CD4-positive, CD25-positive, alpha-beta regulatory T cell (primary cell): ENCODE results near the gene MAGI2. TPM values are rescaled to one million over a fixed set of nuclear protein-coding genes. Genes with fewer than 3 reads are reported as not detected.

Source experiments
- ATAC-seq, 2 donors: fragments of 150-1000 bp; cut with Tn5 transposase; one replicate each; pipeline ENCODE4 v1.10.0; 2021; ENCODE audit warnings: low read depth in 2 of 2, moderate number of reproducible peaks in 2 of 2, moderate library complexity in 1 of 2
- DNase-seq, 3 donors: peaks; one replicate each; pipeline versions ENCODE4 v3.0.0 to v3.0.0-alpha.2; 2012 to 2022; ENCODE audit warnings: mixed read lengths in 1 of 3
- H3K27ac ChIP-seq: one replicate; pipeline ENCODE4 v1.7.0; 2013; ENCODE audit warnings: mild to moderate bottlenecking, low read length; ENCODE audit not compliant: insufficient read depth, poor library complexity, severe bottlenecking
- H3K27me3 ChIP-seq: one replicate; pipeline ENCODE4 v1.7.0; 2013; ENCODE audit warnings: low read length; ENCODE audit not compliant: control insufficient read depth, insufficient read depth
- H3K36me3 ChIP-seq: one replicate; pipeline ENCODE4 v1.7.0; 2013; ENCODE audit warnings: mild to moderate bottlenecking, low read length, moderate library complexity; ENCODE audit not compliant: control insufficient read depth, insufficient read depth
- H3K4me1 ChIP-seq: 2 replicates; pipeline ENCODE4 v1.7.0; 2013; ENCODE audit warnings: mild to moderate bottlenecking, low read length; ENCODE audit not compliant: insufficient read depth, control insufficient read depth, poor library complexity, severe bottlenecking
- H3K4me3 ChIP-seq: one replicate; pipeline ENCODE4 v1.7.0; 2013; ENCODE audit warnings: low read depth, mild to moderate bottlenecking, low read length, moderate library complexity
- H3K9me3 ChIP-seq, 2 experiments: 1 replicate in 1 of 2; 2 replicates in 1 of 2; pipeline ENCODE4 v1.7.0; 2013; ENCODE audit warnings: low read length in 2 of 2, mild to moderate bottlenecking in 1 of 2, moderate library complexity in 1 of 2; ENCODE audit not compliant: control insufficient read depth in 2 of 2
- H3K27ac Mint-ChIP-seq, 3 donors: one replicate each; pipeline ENCODE4 v1.8.0; 2020 to 2022; ENCODE audit warnings: mild to moderate bottlenecking in 3 of 3, mixed read lengths in 3 of 3, moderate library complexity in 2 of 3
- H3K27me3 Mint-ChIP-seq: one replicate; pipeline ENCODE4 v1.8.0; 2022; ENCODE audit warnings: mild to moderate bottlenecking, mixed read lengths
- H3K36me3 Mint-ChIP-seq: one replicate; pipeline ENCODE4 v1.8.0; 2020; ENCODE audit warnings: mixed read lengths
- H3K4me1 Mint-ChIP-seq, 4 donors: one replicate each; pipeline ENCODE4 v1.8.0; 2020 to 2022; ENCODE audit warnings: mixed read lengths in 4 of 4, mild to moderate bottlenecking in 1 of 4
- H3K4me3 Mint-ChIP-seq, 4 donors: one replicate each; pipeline ENCODE4 v1.8.0; 2020 to 2022; ENCODE audit warnings: mild to moderate bottlenecking in 4 of 4, mixed read lengths in 4 of 4, moderate library complexity in 3 of 4
- H3K9me3 Mint-ChIP-seq, 7 donors: one replicate each; pipeline ENCODE4 v1.8.0; 2020 to 2022; ENCODE audit warnings: mixed read lengths in 7 of 7, mild to moderate bottlenecking in 3 of 7, moderate library complexity in 2 of 7
- polyA plus RNA-seq, 4 donors: library from polyadenylated mRNA; unstranded; fragments of 300-500 nt; fragmentation: Illumina TruSeq; gene quantifications; one replicate each; pipeline ENCODE4 v1.2.3, GENCODE V29; 2021
- total RNA-seq: library from RNA; stranded (reverse); gene quantifications from one replicate; pipeline ENCODE4 v1.2.3, GENCODE V29; 2022

Gene MAGI2
- total and polyA plus RNA-seq, 5 donors from 2014 or later: not detected

GRCh38 chr7:78490524-78490923, 962.9 kb downstream of the MAGI2 start:
- ATAC-seq (no peak), DNase-seq (no peak)
- Mint-ChIP-seq H3K27ac (no peak overlapping the region), H3K4me3 (no peak overlapping the region), H3K36me3 (no peaks in the 10 kb centered on the region), H3K27me3 (no peaks in the 10 kb centered on the region), H3K9me3 (peaks cover 0 to 1% (median 0%) of the 10 kb centered on the region in 7 donors), H3K4me1 (no peaks in the 10 kb centered on the region)
- Histone ChIP-seq H3K27me3 (no peaks in the 10 kb centered on the region), H3K27ac (no peak overlapping the region), H3K36me3 (no peaks in the 10 kb centered on the region), H3K9me3 (no peaks in the 10 kb centered on the region), H3K4me1 (no peaks in the 10 kb centered on the region), H3K4me3 (no peak overlapping the region)

GRCh38 chr7:78489476-78490240, 963.8 kb downstream of the MAGI2 start:
- no peaks in the 10 kb centered on the region for H3K9me3 ChIP-seq
- H3K9me3 Mint-ChIP-seq: peaks cover 0 to 1% (median 0%) of the 10 kb centered on the region in 7 donors
- DNase-seq (no peak), ATAC-seq (no peak)
- H3K27me3 ChIP-seq: no peaks in the 10 kb centered on the region
- no peak overlapping the region for H3K4me3 ChIP-seq
- H3K27ac ChIP-seq: no peak overlapping the region
- H3K36me3 ChIP-seq: no peaks in the 10 kb centered on the region
- H3K36me3 Mint-ChIP-seq: no peaks in the 10 kb centered on the region
- no peaks in the 10 kb centered on the region for H3K4me1 Mint-ChIP-seq
- H3K4me3 Mint-ChIP-seq: no peak overlapping the region
- H3K27me3 Mint-ChIP-seq: no peaks in the 10 kb centered on the region
- H3K27ac Mint-ChIP-seq: no peak overlapping the region
- H3K4me1 ChIP-seq: no peaks in the 10 kb centered on the region

GRCh38 chr7:78487464-78487863, 966.0 kb downstream of the MAGI2 start:
- H3K36me3 ChIP-seq: no peaks in the 10 kb centered on the region
- no peaks in the 10 kb centered on the region for H3K4me1 ChIP-seq
- Mint-ChIP-seq H3K9me3 (peaks cover 0 to 1% (median 0%) of the 10 kb centered on the region in 7 donors), H3K4me1 (no peaks in the 10 kb centered on the region), H3K27ac (no peak overlapping the region), H3K4me3 (no peak overlapping the region), H3K36me3 (no peaks in the 10 kb centered on the region), H3K27me3 (no peaks in the 10 kb centered on the region)
- H3K4me3 ChIP-seq: no peak overlapping the region
- DNase-seq: no peak
- H3K27ac ChIP-seq: no peak overlapping the region
- no peak for ATAC-seq
- no peaks in the 10 kb centered on the region for H3K27me3 ChIP-seq
- no peaks in the 10 kb centered on the region for H3K9me3 ChIP-seq

GRCh38 chr7:78479348-78479747, 974.1 kb downstream of the MAGI2 start:
- no peaks in the 10 kb centered on the region for H3K36me3 Mint-ChIP-seq
- ATAC-seq: no peak
- Histone ChIP-seq H3K27me3 (no peaks in the 10 kb centered on the region), H3K9me3 (no peaks in the 10 kb centered on the region), H3K27ac (no peak overlapping the region), H3K4me1 (no peaks in the 10 kb centered on the region), H3K4me3 (no peak overlapping the region), H3K36me3 (no peaks in the 10 kb centered on the region)
- no peaks in the 10 kb centered on the region for H3K27me3 Mint-ChIP-seq
- no peaks in the 10 kb centered on the region for H3K4me1 Mint-ChIP-seq
- DNase-seq: no peak
- H3K9me3 Mint-ChIP-seq: peaks cover 0 to 1% (median 0%) of the 10 kb centered on the region in 7 donors
- no peak overlapping the region for H3K27ac Mint-ChIP-seq
- H3K4me3 Mint-ChIP-seq: no peak overlapping the region

- Mint-ChIP-seq H3K27me3 (no peaks in the 10 kb centered on the region), H3K4me1 (no peaks in the 10 kb centered on the region), H3K27ac (no peak overlapping the region), H3K4me3 (no peak overlapping the region), H3K36me3 (no peaks in the 10 kb centered on the region), H3K9me3 (peaks cover 0 to 1% (median 0%) of the 10 kb centered on the region in 7 donors)
- ATAC-seq (no peak), DNase-seq (no peak)
- no peak overlapping the region for H3K27ac ChIP-seq
- H3K9me3 ChIP-seq: no peaks in the 10 kb centered on the region
- no peaks in the 10 kb centered on the region for H3K27me3 ChIP-seq
- H3K4me3 ChIP-seq: no peak overlapping the region
- H3K36me3 ChIP-seq: no peaks in the 10 kb centered on the region
- H3K4me1 ChIP-seq: no peaks in the 10 kb centered on the region
These were observed 976.5 kb downstream of the MAGI2 start for GRCh38 chr7:78476851-78477405.

- H3K4me1 ChIP-seq: no peaks in the 10 kb centered on the region
- no peak for DNase-seq
- H3K27ac ChIP-seq: no peak overlapping the region
- no peaks in the 10 kb centered on the region for H3K36me3 ChIP-seq
- H3K9me3 ChIP-seq: no peaks in the 10 kb centered on the region
- no peak overlapping the region for H3K4me3 ChIP-seq
- H3K27me3 ChIP-seq: no peaks in the 10 kb centered on the region
- no peaks in the 10 kb centered on the region for H3K4me1 Mint-ChIP-seq
- no peak overlapping the region for H3K4me3 Mint-ChIP-seq
- no peak for ATAC-seq
- H3K27ac Mint-ChIP-seq: no peak overlapping the region
- peaks cover 0 to 3% (median 0%) of the 10 kb centered on the region in 7 donors for H3K9me3 Mint-ChIP-seq
- H3K36me3 Mint-ChIP-seq: no peaks in the 10 kb centered on the region
- no peaks in the 10 kb centered on the region for H3K27me3 Mint-ChIP-seq
These were observed 979.7 kb downstream of the MAGI2 start for GRCh38 chr7:78473571-78474301.

GRCh38 chr7:78473021-78473420, 980.4 kb downstream of the MAGI2 start:
- H3K36me3 Mint-ChIP-seq: no peaks in the 10 kb centered on the region
- H3K9me3 ChIP-seq: no peaks in the 10 kb centered on the region
- H3K27ac Mint-ChIP-seq: no peak overlapping the region
- no peak overlapping the region for H3K27ac ChIP-seq
- DNase-seq (no peak), ATAC-seq (no peak)
- no peaks in the 10 kb centered on the region for H3K4me1 Mint-ChIP-seq
- H3K9me3 Mint-ChIP-seq: peaks cover 0 to 3% (median 0%) of the 10 kb centered on the region in 7 donors
- no peaks in the 10 kb centered on the region for H3K27me3 ChIP-seq
- H3K36me3 ChIP-seq: no peaks in the 10 kb centered on the region
- H3K4me3 Mint-ChIP-seq: no peak overlapping the region
- H3K27me3 Mint-ChIP-seq: no peaks in the 10 kb centered on the region
- no peaks in the 10 kb centered on the region for H3K4me1 ChIP-seq
- H3K4me3 ChIP-seq: no peak overlapping the region
